Stimulated activated CD4-positive, alpha-beta T cell treated with anti-CD3 and anti-CD28 coated beads, Interleukin-4, amount 100 ng/mL, for 24 hours (primary cell): ENCODE data around the gene BCKDHB.
"Not testable (repeated sequence)": the region's sequence is repeated elsewhere in the genome, so short reads cannot be mapped to it uniquely, and the experiment has no call there.

ENCODE experiments used
- DNase-seq: peaks from one replicate; pipeline ENCODE4 v3.0.0-alpha.2; 2020

The BCKDHB gene

GRCh38 chr6:80271074-80271473, 164.6 kb downstream of the BCKDHB start:
- no peak for DNase-seq

GRCh38 chr6:80272988-80273387, 166.5 kb downstream of the BCKDHB start:
- no peak for DNase-seq

DNA sequence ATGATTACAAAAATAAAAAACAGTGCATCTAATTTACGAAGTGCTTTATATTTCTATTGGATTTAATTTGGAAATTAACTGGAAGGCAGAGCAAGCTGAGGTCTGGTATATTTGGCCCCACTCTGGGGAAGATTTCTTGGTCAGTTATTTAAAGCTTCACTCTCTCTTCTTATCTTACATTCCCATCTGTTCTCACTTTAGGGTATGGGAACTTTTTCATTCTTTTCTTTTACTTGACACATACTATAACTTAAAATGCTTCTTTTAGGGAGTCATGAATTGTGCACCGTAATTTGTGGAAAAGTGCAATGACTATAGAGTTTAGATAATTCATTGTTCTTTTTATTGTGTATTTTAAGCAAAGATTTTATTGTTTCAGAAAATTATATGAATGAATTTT, 170.4 kb downstream of the BCKDHB start:
- no peak for DNase-seq

- DNase-seq = no peak
Observed at GRCh38 chr6:80277501-80277900, 171.0 kb downstream of the BCKDHB start.

GRCh38 chr6:80280262-80281010, 174.0 kb downstream of the BCKDHB start:
- DNase-seq = no peak

DNA sequence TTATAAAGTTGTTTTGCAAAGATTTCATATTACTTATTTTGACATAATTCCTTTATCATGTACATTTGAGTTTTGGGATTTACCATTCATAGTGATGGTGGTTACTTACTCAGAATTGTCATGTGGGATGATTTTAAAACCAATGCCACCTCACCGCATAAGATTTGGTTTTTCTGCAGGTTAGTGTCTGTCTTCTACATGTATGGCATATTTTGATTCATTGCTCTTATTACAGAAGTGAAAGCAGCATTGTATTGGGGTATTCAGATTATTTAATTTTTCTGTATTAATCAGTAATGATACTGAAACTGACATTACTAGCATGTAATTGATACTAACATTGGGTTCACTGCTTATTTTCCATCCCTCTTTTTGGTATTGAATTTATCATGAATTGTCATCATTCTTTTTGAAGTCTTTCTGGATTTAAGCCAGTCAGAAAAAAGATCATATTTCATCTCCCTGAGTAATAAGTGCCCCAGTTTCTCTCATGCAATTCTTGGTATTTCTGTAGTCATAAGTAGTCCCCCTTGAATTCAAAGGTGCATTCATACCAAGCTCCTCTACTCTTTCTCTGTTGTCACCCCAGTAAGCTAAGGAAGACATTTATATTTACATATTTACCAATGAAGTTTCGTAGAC, 176.6 kb downstream of the BCKDHB start:
- DNase-seq = no peak

DNA sequence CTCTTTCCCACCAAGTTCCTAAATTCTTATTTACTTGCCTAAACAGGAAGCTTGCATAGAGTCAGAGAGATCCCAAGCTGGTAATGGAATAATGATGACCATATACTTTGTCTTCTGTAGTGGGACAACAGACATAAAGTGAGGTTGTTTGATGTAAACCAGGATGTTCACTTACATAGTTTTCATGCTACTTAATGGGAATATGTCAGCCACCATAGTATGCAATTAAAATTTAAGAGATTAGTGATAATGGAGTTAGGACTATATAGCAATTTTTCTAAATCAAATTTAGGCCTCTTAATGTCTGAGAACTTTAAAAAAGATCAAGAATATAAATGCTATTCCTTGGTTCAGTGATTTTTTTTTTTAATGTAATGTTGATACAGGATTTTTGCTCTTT, 180.6 kb downstream of the BCKDHB start:
- no peak for DNase-seq

- no peak for DNase-seq
Observed at GRCh38 chr6:80287607-80288006, 181.1 kb downstream of the BCKDHB start.

- no peak for DNase-seq
Observed at GRCh38 chr6:80289727-80290126, 183.3 kb downstream of the BCKDHB start.

- not testable (repeated sequence) for DNase-seq
Observed at GRCh38 chr6:80294531-80294930, 188.1 kb downstream of the BCKDHB start.

- DNase-seq = no peak
Observed at GRCh38 chr6:80302716-80303115, 196.2 kb downstream of the BCKDHB start.

DNA sequence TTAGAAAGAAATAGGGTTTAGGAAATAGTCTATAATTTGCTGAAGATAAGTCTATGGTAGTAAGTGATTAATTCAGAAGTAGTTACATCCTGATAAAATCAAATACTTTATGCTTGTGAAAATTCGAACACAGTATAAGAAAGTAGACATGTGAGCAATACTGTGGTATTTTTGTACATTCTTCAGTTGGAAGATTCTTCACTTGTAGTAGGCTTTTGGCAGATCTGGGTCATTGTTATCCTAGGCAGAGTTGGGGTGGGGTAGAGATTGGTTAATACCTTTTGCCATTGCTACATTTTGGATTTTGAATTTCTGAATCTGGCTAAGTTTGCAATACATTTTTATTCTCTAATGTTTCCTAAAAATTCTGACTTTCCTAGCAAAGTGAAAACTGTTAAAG, 197.5 kb downstream of the BCKDHB start:
- no peak for DNase-seq

- DNase-seq = no peak
Observed at GRCh38 chr6:80314531-80314930, 208.1 kb downstream of the BCKDHB start.

DNA sequence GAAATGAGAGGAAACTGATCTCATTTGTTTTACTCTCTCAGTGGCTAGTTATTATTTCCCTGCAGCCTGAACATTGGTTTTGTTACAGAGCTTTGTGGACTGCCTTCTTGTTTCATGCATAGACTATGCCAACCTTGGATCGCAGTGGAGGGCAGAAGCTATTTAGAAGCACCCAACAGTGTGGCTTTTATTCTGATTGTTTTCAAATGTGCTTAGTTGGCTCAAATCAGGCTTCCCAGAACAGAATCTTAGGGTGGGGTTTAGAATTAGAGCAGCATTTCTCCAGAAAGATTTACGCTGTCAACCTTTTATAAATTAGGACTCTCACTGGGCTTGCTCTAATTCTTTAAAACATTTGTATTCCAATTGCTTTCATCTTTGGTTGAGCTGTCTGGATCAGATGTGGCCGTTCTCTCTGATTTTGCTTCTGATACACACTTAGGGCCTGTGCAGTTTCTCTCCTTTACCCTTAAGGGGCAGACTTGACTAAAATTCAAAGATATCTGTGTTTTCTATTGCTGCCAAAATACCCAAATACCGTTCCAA, 210.3 kb downstream of the BCKDHB start:
- no peak for DNase-seq

GRCh38 chr6:80319196-80319595, 212.7 kb downstream of the BCKDHB start:
- no peak for DNase-seq

DNA sequence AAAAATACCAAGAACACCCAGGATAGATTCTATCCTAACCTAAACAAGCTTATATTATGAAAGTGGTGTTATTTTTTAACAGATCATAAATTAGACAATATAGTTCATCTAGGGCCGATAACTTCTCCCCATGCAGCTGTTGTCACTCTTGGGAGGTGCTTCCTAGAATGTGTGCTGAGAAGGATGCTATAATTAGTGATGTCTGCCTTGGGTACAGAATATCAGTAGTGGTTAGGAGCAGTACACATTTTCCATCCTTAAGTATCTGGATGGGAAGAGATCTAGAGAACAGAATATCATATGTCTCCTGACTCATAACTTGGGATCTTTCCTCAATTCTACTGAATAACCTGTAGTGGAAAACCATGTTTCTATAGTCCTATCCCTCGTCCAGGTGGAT, 214.5 kb downstream of the BCKDHB start:
- no peak for DNase-seq

- no peak for DNase-seq
Observed at GRCh38 chr6:80325742-80326141, 219.3 kb downstream of the BCKDHB start.

- DNase-seq = no peak
Observed at GRCh38 chr6:80328652-80329051, 222.2 kb downstream of the BCKDHB start.

- no peak for DNase-seq
Observed at GRCh38 chr6:80329496-80329895, 223.0 kb downstream of the BCKDHB start.

- no peak for DNase-seq
Observed at GRCh38 chr6:80330961-80331360, 224.5 kb downstream of the BCKDHB start.

- DNase-seq = no peak
Observed at GRCh38 chr6:80331522-80331921, 225.1 kb downstream of the BCKDHB start.

DNA sequence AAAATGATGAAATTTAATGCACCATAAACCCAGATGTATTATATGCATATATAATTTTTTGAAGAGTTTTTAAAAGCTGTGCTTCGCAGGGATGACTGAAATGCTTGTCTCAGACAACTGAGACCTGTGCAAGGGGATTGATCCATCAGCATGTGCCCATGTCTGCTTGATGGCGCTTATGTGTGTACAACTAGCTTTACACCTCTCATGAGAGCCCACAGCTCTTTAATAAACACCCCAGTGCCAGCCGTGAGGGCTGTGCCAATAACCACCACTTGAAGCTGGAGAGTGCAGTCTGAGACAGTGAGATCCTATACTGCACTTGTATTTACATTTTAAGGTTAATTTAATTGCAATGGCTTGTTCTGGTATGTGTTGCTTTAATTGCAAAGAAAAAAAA, 225.5 kb downstream of the BCKDHB start:
- DNase-seq = no peak

DNA sequence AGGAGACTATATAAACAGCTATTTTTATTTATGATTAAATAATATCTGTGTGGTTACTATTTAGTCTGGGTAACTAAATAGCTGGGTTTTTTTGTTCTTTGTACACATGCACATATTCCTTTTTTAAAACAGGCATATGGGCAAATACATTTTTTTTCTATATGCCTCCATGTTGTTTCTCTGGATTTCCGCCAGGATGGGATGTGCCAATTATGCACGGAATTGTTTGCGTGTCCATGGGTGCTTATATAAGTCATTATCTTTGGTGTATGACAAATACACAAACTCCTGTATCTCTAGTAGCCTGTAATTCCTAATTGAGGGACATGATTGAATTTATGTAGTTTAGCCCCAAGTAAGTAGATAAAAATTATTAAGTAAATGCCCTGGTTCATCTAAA, 226.9 kb downstream of the BCKDHB start:
- DNase-seq = no peak

GRCh38 chr6:80335121-80335531, 228.7 kb downstream of the BCKDHB start:
- no peak for DNase-seq

DNA sequence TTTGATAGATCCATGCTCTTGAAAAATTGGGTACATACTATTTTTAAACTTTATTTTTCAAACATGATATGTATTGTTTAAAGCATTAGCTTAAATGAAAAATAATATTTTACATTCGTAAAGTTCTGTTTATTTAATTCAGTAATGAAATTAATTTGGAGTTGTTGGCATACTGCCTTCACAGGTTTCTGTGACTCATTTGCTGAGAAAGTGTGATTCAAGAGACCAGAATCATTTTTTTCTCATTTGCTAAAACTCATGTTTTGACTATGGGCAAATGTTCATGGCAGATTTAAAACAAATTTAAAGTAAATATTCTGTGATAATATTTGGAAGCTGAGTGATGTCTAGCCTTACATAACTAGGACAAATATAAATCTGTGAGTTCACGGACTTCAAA, 230.4 kb downstream of the BCKDHB start:
- DNase-seq = no peak
